Stimulated activated CD8-positive, alpha-beta memory T cell treated with anti-CD3 and anti-CD28 coated beads, Interleukin-4, amount 100 ng/mL, for 48 hours (primary cell): ENCODE data around the gene SLC2A1.
A peak's percentile ranks its signal among the peaks of the same experiment; 100 is the strongest.

ENCODE experiments used
- DNase-seq: peaks from one replicate; pipeline ENCODE4 v3.0.0-alpha.2; 2020

The SLC2A1 gene

DNA sequence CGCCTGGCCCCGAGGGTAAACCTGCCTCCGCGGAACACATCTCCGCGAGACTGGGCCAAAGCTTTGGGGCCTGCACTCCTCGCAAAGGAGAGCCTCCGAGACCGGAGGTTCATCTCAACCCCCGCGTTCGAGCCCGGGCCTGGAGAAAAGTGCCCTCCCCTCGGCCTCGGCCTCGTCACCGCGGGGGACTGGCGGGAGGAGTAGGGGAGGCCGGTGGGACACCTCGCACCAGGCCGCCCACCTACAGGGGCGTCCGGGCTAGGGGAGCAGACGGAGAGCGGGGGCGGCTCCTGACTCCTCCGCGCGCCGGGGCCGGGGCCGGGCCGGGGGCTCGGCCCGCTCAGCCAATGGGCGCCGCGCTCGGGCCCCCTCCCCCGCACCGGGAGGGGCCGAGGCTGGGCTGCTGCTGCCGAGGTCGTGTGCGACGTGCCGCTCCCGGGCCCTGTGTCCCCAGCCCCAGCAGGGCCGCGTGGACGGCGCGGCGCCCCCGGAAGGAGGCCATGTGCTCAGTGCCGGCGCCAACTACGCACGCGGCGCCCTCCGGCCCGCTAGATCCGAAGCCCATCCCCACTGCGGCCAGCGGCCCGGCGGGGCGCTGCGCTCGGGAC lies 684 bp downstream of the SLC2A1 start:
- DNase-seq: peak; percentile 74

DNA sequence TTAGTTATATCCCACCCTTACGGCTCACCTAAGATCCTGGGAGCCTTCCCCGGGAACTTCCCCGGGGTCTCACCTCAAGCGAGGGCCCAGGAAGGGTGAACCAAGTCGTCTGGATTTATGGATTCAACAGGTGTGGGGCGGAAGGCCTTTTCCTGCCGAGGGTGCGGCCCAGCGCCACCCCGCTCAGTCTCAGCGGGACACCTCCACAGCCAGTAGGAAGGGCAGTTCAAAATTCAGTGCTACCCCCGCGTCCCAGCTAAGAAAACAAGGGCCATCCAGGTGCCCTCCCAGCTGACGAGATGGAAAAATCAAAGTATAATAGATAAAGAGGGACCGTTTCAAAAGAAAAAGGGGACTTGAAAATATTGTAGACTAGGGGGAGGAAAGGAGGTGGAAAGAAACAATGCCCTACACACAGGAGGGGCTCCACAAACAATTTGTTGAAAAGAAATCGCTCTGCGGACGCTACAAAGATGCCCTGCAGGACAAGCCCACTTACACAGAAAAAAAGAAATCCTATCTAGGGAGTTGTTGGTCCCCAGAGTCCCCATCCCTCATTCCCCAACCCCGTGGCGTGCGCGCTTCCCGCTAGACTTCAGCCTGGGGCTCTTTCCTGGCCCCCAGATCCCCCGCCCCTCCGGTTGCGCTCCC lies 1.3 kb downstream of the SLC2A1 start:
- DNase-seq: peak; percentile 32

DNA sequence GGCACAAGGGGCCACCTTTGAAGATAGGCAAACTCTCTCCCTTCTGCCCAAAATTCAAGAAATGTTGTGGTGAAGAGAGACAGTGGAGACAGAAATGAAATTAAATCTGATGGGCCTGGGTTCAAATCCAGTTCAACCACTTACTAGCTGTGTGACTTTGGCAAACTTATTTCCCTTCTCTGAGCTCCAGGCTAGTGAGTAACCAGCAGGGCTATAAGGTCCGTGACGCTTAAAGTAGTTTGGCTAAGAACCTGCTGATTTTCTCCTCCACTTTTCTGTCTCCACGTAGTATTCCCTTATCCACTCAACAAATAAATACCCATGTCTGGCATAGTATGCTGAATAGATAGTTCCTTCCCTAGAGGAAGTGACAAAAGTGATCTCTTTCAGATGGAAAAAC lies 1.9 kb downstream of the SLC2A1 start:
- DNase-seq: no peak

DNA sequence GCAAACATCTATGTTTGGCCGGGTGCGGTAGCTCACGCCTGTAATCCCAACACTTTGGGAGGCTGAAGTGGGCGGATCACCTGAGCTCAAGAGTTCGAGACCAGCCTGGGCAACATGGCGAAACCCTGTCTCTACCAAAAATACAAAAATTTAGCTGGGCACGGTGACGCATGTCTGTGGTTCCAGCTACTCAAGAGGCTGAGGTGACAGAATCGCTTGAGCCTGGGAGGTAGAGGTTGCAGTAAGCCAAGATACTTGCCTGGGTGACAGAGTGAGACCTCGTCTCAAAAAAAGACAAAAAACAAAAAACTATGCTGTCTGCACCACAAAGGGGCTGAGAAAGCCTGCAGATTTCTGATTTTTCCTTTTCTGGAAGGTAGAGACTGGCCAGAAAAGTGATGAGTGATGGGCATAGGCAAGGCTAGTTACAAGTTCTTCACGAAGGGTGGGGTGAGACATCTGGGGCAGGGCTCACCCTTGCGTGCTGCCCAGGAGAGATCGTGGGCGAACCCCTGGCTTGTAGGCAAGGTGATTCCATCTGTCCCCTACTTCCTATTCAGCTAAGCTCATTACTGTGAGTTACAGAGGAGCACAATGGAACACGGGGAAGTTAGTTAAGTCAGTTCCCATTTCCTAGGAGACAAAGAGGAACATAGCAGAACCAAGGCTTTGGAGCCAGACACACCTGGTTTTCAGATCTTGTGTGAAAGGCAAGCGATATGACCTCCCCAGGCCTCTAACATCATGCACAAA lies 3.2 kb downstream of the SLC2A1 start:
- peak; percentile 38 for DNase-seq

DNA sequence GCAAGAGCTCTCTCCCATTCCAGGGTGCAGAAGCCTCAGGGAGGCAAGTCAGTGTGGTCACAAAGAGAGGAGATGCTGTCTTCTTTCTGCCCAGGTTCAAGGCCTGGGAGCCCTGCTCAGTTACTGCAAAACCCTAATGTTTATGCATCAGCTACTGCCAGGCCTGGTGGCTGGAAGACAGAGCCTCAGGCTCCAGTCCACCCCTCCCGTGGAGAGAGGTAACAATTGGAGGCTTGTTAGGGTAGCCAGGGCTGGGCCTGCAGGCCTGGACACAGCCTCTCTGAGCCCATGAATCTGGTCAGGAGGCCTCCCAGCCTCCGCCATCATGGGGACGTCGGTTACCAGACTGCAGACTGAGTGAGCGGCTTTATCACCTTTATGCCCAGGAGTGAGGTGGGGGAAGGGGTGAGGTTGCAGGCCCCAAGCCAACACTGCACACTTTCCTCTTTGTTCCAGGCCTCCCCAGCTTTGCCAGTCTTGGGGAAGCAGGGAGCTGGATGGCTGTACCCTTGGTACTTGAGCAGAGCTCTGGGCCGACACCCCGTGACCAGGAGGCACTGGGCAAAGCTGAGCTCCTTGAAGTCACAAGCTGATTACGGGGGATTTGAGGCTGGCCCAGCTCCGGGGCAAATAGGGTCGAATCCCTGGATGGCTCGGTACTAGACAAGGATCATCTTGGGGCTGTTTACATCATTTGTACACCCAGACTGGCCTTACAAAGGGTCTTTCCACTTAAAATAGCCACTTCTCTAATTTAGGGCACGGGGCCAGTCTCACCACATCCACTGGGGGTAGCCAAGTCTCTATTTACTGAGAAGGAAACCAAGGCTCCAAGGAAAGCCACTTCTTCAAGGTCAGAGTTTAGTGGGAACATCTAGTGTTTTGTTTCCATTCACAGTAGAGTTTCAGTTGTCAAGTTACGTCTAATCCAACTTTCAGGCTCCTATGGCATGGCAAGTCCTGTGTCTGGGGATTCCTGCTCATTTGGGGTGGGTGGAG lies 5.2 kb downstream of the SLC2A1 start:
- no peak for DNase-seq

DNA sequence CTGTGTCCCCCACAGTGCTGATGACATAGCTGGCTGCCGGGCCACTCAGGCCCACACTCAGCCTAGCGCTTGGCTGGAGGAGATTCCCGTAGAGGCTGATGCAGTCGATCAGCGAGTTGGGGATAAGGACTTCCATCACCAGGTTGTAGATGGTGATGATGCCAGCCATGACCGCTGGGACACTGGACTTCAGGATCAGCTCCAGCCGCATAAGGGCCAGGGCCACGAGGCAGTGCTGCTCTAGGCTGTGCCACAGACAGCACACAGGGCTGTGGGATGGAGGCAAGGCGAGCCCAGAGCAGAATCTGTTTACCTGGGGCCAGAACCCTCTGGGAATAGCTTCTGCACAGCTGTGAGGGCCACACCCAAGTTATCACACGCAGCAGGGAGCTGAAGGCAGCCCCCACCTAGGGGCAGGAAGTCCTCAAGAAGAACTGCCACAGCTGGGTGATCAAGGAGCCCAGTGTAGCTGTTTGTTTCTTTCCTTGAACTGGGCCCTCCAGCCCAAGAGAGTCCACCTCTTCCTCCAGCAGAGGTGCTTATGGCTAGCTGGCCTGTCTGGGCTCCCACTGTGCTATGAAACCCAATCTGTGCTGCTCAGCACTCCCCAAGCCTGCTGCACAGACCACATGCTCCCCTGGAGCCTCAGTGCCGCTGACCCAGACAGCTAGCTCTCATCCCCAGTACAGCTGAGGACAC lies 6.2 kb downstream of the SLC2A1 start:
- no peak for DNase-seq

DNA sequence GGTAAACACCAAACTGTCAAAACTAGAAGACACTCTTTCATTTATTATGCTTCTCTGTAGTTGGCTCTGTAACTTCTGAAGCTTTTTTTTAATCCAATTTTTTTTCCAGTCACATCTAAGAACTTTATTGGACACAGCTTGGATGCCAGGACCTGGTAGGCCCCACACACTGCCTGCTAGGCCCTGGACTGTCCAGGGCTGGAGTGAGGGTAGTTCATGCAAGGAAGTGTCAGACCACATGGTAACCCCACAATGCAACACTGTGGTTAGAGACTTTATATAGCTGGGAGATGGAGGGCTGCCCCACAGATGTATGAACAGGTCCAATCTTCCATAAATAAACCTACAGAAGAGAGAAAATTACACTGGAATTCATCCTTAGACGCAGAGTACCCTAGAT lies 7.1 kb downstream of the SLC2A1 start:
- no peak for DNase-seq

DNA sequence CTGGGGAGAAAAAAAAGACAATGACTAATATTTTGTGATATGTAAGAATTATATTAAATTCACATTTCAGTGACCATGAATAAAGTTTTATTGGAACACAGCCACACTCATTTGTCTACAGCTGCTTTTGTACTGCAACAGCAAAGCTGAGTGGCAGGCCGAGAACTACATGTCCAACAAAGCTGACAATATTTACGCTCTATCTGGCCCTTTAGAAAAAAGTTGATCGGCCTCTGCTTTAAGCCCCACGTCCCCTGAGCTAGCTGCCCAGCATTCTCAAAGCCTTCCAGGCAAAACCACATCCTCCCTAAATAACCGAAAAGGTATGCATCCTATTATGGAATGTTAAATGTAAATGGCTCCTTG lies 8.6 kb downstream of the SLC2A1 start:
- no peak for DNase-seq

DNA sequence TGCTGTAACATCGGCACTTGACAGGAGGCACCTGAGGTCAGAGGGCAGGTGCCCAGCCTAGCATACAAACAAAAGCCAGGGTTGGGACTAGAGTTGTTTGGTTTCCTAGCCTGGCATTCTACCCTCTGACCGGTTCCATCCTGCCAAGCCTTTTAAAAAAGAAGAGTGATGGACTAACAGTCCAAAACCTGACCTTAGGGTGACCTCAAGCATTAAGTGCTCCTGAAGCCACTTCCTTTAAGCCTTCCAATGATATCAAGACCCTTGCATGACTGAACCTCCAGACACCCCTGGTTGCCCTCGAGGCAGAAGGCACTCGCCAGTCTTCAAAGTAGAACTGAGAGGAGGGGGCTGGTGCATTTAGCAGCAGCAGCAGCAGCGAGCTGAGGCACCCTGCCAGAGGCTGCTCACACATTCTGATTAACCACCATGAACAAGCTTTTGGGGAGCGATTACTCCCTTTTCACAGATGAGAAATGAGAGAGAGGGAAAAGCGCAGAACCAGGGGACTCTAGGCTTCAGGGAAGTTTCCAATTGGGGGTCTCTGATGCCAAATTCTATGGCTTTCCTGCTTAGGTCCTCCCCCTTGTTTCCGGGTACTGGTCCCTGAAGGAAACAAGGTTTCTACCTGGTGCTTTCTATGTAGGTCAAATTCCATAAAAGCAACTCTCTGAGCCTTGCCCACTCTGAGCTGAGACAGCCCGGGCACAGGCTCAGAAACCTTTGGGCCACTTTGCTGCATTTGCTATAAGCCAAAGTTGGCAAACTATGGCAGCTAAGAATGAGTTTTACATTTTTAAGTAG lies 9.2 kb downstream of the SLC2A1 start:
- no peak for DNase-seq

DNA sequence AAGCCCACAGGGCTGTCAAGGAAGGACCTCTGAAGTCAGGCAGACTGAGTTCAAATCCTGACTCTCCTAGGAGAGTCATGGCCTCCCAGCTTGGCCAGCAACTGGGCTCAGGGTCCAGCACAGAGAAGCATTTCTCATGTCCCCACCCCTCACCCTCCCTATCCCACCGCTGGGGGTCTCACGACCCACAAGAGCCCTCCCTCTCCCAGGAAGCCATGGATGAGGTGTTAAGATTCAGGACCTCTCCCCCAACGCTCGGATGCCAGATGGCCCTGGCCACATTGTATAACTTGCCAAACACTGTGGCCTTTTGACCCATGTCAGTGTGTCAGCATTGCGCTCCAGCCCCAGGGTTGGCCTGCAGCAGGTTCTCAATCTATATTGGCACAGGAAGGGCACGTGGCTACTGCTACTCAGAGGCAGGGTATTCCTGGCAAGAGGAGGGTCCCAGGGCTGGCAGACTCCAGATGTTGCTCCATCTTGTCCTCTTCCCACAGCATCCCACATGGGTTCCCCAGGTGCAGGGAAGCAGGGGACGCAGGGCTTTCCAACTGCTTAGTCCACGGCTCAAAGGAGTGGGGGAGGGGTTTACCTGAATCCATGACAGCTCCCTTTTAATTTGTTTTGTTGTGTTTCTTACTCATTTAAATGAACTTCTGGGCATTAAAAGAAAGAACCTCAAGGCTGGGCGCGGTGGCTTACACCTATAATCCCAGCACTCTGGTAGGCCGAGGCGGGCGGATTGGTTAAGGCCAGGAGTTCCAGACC lies 10.5 kb downstream of the SLC2A1 start:
- DNase-seq: no peak

DNA sequence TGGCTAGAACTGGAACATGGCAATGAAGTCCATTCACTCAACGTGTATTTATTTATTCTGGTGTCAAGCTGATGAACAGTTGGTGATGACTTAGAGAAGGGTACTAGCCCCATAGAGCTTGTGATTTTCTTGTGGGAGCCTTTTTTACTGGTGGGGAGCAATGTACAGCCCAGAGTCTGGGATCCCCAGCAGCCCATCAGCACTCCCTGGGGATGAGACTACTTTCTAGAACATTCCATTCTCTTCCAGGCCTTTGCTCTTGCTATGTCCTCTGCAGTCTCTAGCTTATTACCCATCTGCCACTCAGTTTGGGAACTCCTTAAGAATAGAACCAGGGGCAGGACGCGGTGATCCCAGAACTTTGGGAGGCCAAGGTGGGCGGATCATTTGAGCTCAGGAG lies 11.6 kb downstream of the SLC2A1 start:
- no peak for DNase-seq

DNA sequence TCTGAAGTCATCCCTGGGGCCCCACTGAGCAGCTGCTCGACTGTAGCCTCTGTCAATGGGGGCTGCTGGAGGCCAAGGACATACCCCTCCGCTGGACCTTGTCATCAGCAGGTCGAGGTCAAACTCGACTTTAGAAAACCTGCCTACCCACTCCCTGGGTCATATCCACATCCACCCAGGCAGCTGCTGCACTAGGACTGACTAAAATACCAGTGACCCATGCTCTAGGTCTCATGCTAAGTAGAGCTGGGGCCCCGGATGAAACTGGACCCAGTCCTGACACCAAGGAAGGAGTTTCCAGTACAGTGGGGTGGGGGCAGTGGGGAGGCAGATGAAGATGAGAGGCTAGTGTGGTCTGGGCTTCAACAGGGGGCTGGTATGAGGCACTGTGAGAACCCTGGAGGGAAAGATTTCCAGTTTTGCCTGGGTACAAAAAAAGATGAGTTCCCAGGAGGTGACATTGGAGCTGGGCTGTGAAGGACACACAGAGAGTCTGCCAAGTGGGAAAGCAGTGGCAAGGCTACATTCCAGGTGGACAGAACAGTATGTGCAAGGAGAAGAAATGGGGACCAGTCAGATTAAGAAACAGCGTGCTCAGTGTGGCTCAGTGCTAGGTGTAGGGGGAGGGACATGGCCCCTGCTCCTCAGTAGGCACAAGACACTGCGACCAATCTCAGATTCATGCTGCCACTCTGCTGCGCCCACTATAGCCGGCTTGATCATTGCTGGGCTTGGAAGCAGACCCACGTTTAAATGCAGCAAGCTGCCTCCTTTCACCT lies 12.4 kb downstream of the SLC2A1 start:
- no peak for DNase-seq

DNA sequence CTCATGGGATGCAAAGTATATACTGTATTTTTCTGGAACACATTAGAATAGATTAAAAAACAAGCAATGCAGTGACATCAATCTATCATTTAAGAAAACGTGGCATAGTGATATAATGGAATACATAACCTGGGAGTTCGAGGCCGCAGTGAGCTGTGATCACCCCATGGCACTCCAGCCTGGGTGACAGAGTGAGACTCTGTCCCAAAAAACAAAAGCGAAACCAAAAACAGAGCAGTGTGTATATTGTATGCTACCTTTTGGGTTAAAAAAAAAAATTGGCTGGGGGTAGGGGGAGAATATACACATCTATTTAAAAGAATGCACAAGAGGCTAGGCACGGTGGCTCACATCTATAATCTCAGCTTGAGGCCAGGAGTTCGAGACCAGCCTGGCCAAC lies 13.5 kb downstream of the SLC2A1 start:
- no peak for DNase-seq

DNA sequence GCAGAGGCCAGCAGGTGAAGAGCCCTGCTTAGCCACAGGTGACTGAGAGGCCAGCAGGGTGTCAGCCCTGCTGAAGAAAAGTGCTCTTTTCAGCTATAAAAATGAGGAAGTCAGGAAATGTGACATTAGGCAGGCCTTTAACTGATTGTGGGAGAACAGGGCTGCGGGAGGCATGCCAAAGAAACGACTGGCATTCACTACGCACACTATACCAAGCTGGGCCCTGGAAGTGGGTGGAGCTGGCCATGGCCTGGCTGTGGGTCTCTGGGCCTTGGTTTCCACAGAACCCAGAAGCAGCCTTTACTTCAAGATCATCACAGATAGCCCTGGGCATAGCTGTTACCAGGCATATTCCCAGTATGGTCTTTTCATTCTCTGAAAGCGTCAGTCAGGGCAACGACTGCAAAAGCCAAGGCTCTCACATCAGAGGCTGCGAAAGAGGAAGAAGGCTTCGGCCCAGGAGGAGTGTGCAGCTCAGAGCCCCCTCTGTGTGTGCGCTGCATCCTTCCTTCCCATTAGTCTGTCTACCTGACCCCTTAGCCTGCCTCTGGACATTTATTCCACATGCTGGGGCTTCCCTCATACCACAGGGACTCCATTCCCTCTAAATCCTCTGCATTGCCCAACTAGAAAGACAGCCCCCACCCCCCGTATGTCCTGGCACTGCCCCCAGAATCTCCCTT lies 14.3 kb downstream of the SLC2A1 start:
- DNase-seq: no peak

DNA sequence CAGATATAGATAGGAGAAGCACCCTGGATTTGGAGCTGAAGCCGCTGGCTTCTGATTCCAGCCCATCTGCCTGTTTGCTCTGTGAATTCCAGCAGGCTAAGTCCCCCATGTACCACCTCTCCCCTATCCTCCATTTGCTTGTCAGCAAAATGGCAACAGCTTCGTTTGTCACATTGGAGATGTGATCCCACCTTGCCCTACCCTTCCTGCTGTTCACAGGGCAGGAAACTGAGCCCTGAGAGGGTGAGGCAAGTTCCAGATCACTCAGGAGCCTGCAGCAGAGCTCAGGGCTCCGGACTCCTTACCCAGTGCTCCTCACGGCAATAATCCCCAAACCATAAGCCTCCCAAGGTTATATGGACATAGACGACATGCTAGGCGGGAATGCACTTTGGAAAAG lies 14.9 kb downstream of the SLC2A1 start:
- no peak for DNase-seq

DNA sequence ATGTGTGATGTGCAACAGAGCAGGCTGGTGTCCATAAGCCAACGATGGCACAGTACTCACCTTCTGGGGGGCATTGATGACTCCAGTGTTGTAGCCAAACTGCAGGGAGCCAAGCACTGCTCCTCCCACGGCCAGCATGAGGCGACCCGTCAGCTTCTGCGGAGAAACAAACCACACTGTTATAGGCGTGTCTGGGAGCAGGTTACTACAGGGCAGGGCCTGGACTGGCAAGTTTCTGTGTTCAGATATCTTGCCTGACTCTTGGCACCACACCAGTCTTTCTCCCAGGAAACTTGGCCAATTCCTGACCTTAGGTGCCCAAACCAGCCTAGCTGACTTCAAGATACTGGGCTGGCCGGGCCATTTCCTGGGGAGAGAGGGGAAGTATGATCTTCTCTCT lies 15.5 kb downstream of the SLC2A1 start:
- peak; percentile 35 for DNase-seq

DNA sequence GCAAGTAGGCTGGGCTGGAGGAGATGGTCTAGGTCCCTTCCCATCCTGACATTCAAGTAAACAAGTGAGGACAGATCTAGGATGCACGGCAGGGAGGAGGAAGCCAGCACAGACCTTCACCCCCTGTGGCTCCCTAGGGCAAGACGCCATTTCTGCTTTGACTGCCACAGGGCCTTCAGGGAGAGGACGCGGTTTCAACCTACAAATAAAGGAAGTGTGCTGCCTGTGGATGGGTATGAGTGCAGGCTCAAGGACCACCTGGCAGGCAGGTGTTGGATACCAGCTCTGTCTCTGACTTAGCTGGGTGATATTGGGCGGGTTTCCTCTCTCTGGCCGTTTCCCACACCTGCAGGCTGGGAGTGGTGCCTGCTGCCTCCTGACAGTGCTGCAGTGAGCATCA lies 16.2 kb downstream of the SLC2A1 start:
- no peak for DNase-seq

DNA sequence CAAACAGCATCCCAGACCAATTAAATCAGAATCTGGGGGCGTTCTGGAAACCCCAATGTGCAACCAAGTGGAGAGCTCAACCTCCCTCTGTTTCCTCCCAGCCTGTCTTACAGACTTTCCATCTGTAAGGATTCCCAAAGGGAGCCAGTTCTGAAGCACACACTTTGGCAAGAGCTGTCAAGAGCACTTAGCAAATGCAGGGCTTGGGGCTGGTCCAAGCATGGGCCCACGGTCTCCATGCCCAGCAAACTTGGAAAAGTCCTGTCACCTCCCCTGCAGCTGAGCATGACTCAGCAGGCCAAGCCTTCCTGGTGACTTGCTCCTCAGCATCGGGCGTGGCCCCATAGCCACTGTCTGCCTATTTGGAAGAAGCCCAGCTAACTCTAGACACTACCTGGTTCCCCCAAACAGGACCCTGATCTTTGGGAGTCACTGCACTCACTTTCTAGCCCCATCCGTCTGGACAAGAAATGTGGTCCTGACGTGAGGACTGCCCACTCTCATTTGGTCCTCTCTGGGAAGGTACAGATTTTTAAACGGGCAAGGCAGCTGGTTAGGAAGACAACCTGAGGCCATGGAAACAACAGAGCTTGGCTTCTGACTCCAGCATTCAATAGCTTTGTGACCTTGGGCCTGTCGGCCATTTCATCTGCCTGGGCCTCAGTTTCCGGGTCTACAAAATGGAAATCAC lies 16.9 kb downstream of the SLC2A1 start:
- DNase-seq: peak; percentile 51
